GM12878 (cell line): ENCODE data around the gene DMD. TPM values are rescaled to one million over a fixed set of nuclear protein-coding genes. Genes with fewer than 3 reads are reported as not detected.

Experiments
- ATAC-seq: fragments of 200-7000 bp; cut with Tn5 transposase; 3 replicates; pipeline ENCODE4 v1.9.1; 2020; ENCODE audit warnings: mild to moderate bottlenecking, moderate library complexity
- BruUV-seq: library from RNA; stranded (reverse); fragments of 400-500 nt; replicated peaks from 2 replicates; lab custom pipeline; 2021; lab: Mats Ljungman, UMichigan
- CTCF ChIA-PET: fragments of 300-600 bp; sonication (Branson Sonifier 250); formaldehyde crosslinking; extraction: SDS; loops from one replicate; lab custom pipeline; 2021; ENCODE audit warnings: inconsistent platforms; lab: Yijun Ruan, JAX
- POLR2A ChIA-PET: fragments of 350-600 bp; formaldehyde crosslinking; extraction: SDS; loops from one replicate; lab custom pipeline; 2021; ENCODE audit warnings: inconsistent platforms; lab: Charles Lee
- RAD21 ChIA-PET: fragments of 300-600 bp; sonication (Branson Sonifier 250); formaldehyde crosslinking; loops from one replicate; lab custom pipeline; 2023; ENCODE audit warnings: antibody characterized with exemption; ENCODE audit not compliant: unreplicated experiment; lab: Charles Lee
- SMC1A ChIA-PET: fragments of 300-600 bp; sonication (Branson Sonifier 250); formaldehyde crosslinking; loops from one replicate; lab custom pipeline; 2023; ENCODE audit not compliant: unreplicated experiment, uncharacterized antibody; lab: Charles Lee
- DNase-seq: peaks from one replicate; pipeline ENCODE4 v3.0.0-alpha.2; 2011; ENCODE audit warnings: low read depth, low spot score
- FAIRE-seq: peaks from 3 replicates; lab custom pipeline; 2011; peaks lifted over from hg19 to GRCh38; lab: Jason Lieb, UNC
- H2AFZ ChIP-seq: 2 replicates; pipeline ENCODE4 v1.6.0; 2011; ENCODE audit warnings: low read depth, low read length, control low read depth; ENCODE audit not compliant: control insufficient read depth
- H3K27ac ChIP-seq: 2 replicates; pipeline ENCODE4 v1.5.1; 2011; ENCODE audit warnings: control low read depth; ENCODE audit not compliant: control insufficient read depth, insufficient read depth
- H3K27me3 ChIP-seq, 2 experiments: replicated peaks in 1 of 2; 2 replicates each; pipeline versions ENCODE4 v1.6.0 to v1.6.1; 2011; ENCODE audit warnings: low read length in 1 of 2; ENCODE audit not compliant: control insufficient read depth in 2 of 2, insufficient read depth in 2 of 2
- H3K36me3 ChIP-seq, 2 experiments: 2 replicates each; pipeline ENCODE4 v1.5.1; 2011; ENCODE audit warnings: low read length in 1 of 2; ENCODE audit not compliant: control insufficient read depth in 2 of 2, insufficient read depth in 2 of 2
- H3K4me1 ChIP-seq: 2 replicates; pipeline ENCODE4 v1.6.1; 2011; ENCODE audit warnings: mild to moderate bottlenecking, low read length, moderate library complexity, mixed read lengths; ENCODE audit not compliant: control insufficient read depth, insufficient read depth
- H3K4me2 ChIP-seq: 2 replicates; pipeline ENCODE4 v1.6.0; 2011; ENCODE audit warnings: control low read depth; ENCODE audit not compliant: control insufficient read depth, insufficient read depth
- H3K4me3 ChIP-seq: fragments of 200-600 bp; sonication (generic); 2 replicates; pipeline ENCODE4 v1.5.1; 2016
- H3K79me2 ChIP-seq: 2 replicates; pipeline ENCODE4 v1.6.0; 2011; ENCODE audit warnings: low read length; ENCODE audit not compliant: control insufficient read depth, insufficient read depth
- H3K9ac ChIP-seq: 2 replicates; pipeline ENCODE4 v1.8.0; 2011; ENCODE audit warnings: low read length, control low read depth, mixed read lengths; ENCODE audit not compliant: control insufficient read depth, insufficient read depth
- H3K9me3 ChIP-seq: replicated peaks from 3 replicates; pipeline ENCODE4 v1.5.1; 2011; ENCODE audit warnings: mild to moderate bottlenecking, low read length; ENCODE audit not compliant: control insufficient read depth, insufficient read depth
- H4K20me1 ChIP-seq: 2 replicates; pipeline ENCODE4 v1.6.0; 2011; ENCODE audit not compliant: control insufficient read depth, insufficient read depth
- ATF7 ChIP-seq: fragments of 450-650 bp; IDR thresholded peaks from 2 replicates; pipeline ENCODE4 v1.6.1; 2016; ENCODE audit warnings: low read depth, mild to moderate bottlenecking
- ELK1 ChIP-seq: IDR thresholded peaks from 2 replicates; pipeline ENCODE4 v1.6.1; 2012; ENCODE audit warnings: low read depth, low read length, improper control_type of control experiment
- ETV6 ChIP-seq, 2 experiments: fragments of 450-650 bp in 1 of 2; IDR thresholded peaks in 1 of 2; conservative IDR thresholded peaks in 1 of 2; 2 replicates each; pipeline ENCODE4 v1.6.1; 2014; ENCODE audit warnings: antibody characterized with exemption in 1 of 2, borderline replicate concordance in 1 of 2, low read depth in 1 of 2, mild to moderate bottlenecking in 1 of 2, moderate library complexity in 1 of 2
- MAX ChIP-seq: IDR thresholded peaks from 2 replicates; pipeline ENCODE4 v1.6.1; 2012; ENCODE audit warnings: low read depth, low read length, improper control_type of control experiment
- NRF1 ChIP-seq: conservative IDR thresholded peaks from 2 replicates; pipeline ENCODE4 v1.6.1; 2011; ENCODE audit warnings: mild to moderate bottlenecking, low read depth, low read length, improper control_type of control experiment
- PAX5 ChIP-seq: IDR thresholded peaks from 2 replicates; pipeline ENCODE4 v1.6.1; 2011; ENCODE audit warnings: low read depth, low read length, borderline replicate concordance
- PAX8 ChIP-seq: fragments of 450-650 bp; IDR thresholded peaks from 2 replicates; pipeline ENCODE4 v1.6.1; 2017; ENCODE audit warnings: mild to moderate bottlenecking, moderate library complexity
- PBX3 ChIP-seq: IDR thresholded peaks from 2 replicates; pipeline ENCODE4 v1.6.1; 2011; ENCODE audit warnings: mild to moderate bottlenecking, low read depth, low read length, moderate library complexity; ENCODE audit not compliant: insufficient replicate concordance
- SREBF1 ChIP-seq: IDR thresholded peaks from 2 replicates; pipeline ENCODE4 v1.6.1; 2012; ENCODE audit warnings: mild to moderate bottlenecking, low read length
- STAT1 ChIP-seq: fragments of 450-650 bp; conservative IDR thresholded peaks from 2 replicates; pipeline ENCODE4 v1.6.1; 2014; ENCODE audit warnings: antibody characterized with exemption, mild to moderate bottlenecking
- TCF3 ChIP-seq: IDR thresholded peaks from 2 replicates; pipeline ENCODE4 v1.6.1; 2012; ENCODE audit warnings: low read depth, mild to moderate bottlenecking, low read length, borderline replicate concordance; ENCODE audit not compliant: insufficient read depth
- ZNF592 ChIP-seq: fragments of 450-650 bp; IDR thresholded peaks from 2 replicates; pipeline ENCODE4 v1.6.1; 2017; ENCODE audit warnings: mild to moderate bottlenecking, moderate library complexity
- ZZZ3 ChIP-seq: IDR thresholded peaks from 2 replicates; pipeline ENCODE4 v1.6.1; 2011; ENCODE audit warnings: low read depth; ENCODE audit not compliant: control insufficient read depth, insufficient read length
- WGBS: methylation state at CpG from one replicate; pipeline ENCODE4 v1.1.6; 2016; ENCODE audit warnings: low lambda C conversion rate; ENCODE audit not compliant: insufficient replicate concordance, insufficient coverage; ENCODE audit errors: missing lambda C conversion rate; 5-methylcytosine and 5-hydroxymethylcytosine counted together
- in situ Hi-C: fragments of 300-500 bp; cut with MboI; formaldehyde crosslinking; loops from 9 replicates; pipeline ENCODE4 v1.14.3; 2018; ENCODE audit warnings: mixed read lengths
- intact Hi-C: fragments of 100-400 bp; cut with micrococcal nuclease; formaldehyde crosslinking; loops from one replicate; pipeline ENCODE4 v1.14.2; 2022; ENCODE audit not compliant: unreplicated experiment
- polyA plus RNA-seq, 11 experiments: library from polyadenylated mRNA; depleted of rRNA in 4 of 11; unstranded in 6 of 11; stranded (reverse) in 5 of 11; fragments of >200 nt; fragmentation: Nextera tagmentation in 4 of 11; fragmentation: Illumina TruSeq in 1 of 11; extraction: Ambion mirVana in 4 of 11; extraction: Trizol in 1 of 11; gene quantifications; 1 replicate in 1 of 11; 2 replicates in 10 of 11; pipeline versions ENCODE4 v1.2.1 to v1.2.3, GENCODE V29; 2011 to 2016; ENCODE audit warnings: inconsistent platforms in 2 of 11, missing spikeins in 2 of 11, low read depth in 1 of 11
- total RNA-seq, 4 experiments: library from RNA; depleted of rRNA in 3 of 4; stranded (reverse); fragments of >200 nt in 3 of 4; fragmentation: Illumina TruSeq in 1 of 4; extraction: Trizol in 1 of 4; gene quantifications; 2 replicates each; pipeline versions ENCODE4 v1.2.1 to v1.2.3, GENCODE V29; 2013 to 2021

The DMD gene
- total and polyA plus RNA-seq, 10 of the 15 experiments (the other 5 are each of a cell fraction or from before 2014, with no cell fraction given), result 1.4 to 24.3 (median 4.3) TPM

GRCh38 chrX:31117266-31117665, 2094.1 kb downstream of the DMD start:
- ChIA-PET RAD21 (no interaction called here), CTCF (interaction anchor here (1.7 kb wide), 1 partner anchor 23 kb away, joined by 4 read pairs; no protein-coding TSS in a partner anchor), POLR2A (no interaction called here), SMC1A (interaction anchor here (0.8 to 1.6 kb wide), 5 partner anchors 15 to 98 kb away, joined by 3 to 4 read pairs (median 3); no protein-coding TSS in a partner anchor)
- no peak overlapping the region for H3K4me3 ChIP-seq
- TF ChIP-seq ETV6 (conservative IDR thresholded peaks at IDR 0.05 in 1 of 2, IDR thresholded peaks at IDR 0.05 in 1 of 2; ENCODE audit: borderline replicate concordance in 1 of 2, low read depth in 1 of 2), result no peak
- no peak for TF ChIP-seq PBX3
- TF ChIP-seq PAX8, result no peak
- no peak for TF ChIP-seq ZZZ3
- no peak for TF ChIP-seq STAT1
- no peak for TF ChIP-seq PAX5
- TF ChIP-seq SREBF1, result no peak
- TF ChIP-seq TCF3, result no peak
- TF ChIP-seq MAX, result no peak
- no peak for TF ChIP-seq ZNF592
- no peak for TF ChIP-seq NRF1
- TF ChIP-seq ATF7, result no peak
- TF ChIP-seq ELK1, result no peak
- intact Hi-C loops, result no loop called here
- no peaks in the 10 kb centered on the region for H4K20me1 ChIP-seq
- 35% methylated on average over 4 of the region's 4 CpGs for WGBS
- no peak overlapping the region for H3K4me2 ChIP-seq
- ATAC-seq (no peak), FAIRE-seq (no peak), DNase-seq (no peak)
- H3K79me2 ChIP-seq, result no peaks in the 10 kb centered on the region
- no peak overlapping the region for H2AFZ ChIP-seq
- H3K36me3 ChIP-seq, result no peaks in the 10 kb centered on the region; a peak in 1 of 4 replicates
- no peak overlapping the region for H3K27ac ChIP-seq
- no peak overlapping the region for H3K9ac ChIP-seq
- H3K4me1 ChIP-seq, result no peaks in the 10 kb centered on the region
- no TSS peak for BruUV-seq
- in situ Hi-C loops, result no loop called here
- H3K9me3 ChIP-seq, result no peaks in the 10 kb centered on the region
- no peaks in the 10 kb centered on the region; a peak in 1 of 4 replicates for H3K27me3 ChIP-seq
